BE2C (cell line): ENCODE data around the gene KIF14.

Experiments used
- DNase-seq: peaks from one replicate; pipeline ENCODE4 v3.0.0-alpha.2; 2020
- H3K27me3 ChIP-seq: fragments of 250-450 bp; sonication (Bioruptor Pico); 2 replicates; pipeline ENCODE4 v1.5.1; 2020; ENCODE audit warnings: mild to moderate bottlenecking
- H3K36me3 ChIP-seq: fragments of 250-450 bp; sonication (Bioruptor Pico); 2 replicates; pipeline ENCODE4 v1.5.1; 2020; ENCODE audit warnings: mild to moderate bottlenecking
- H3K4me1 ChIP-seq: fragments of 250-450 bp; sonication (Bioruptor Pico); 2 replicates; pipeline ENCODE4 v1.5.1; 2020
- H3K4me3 ChIP-seq: 2 replicates; pipeline ENCODE4 v1.5.1; 2011; ENCODE audit warnings: low read depth, low read length
- H3K9me3 ChIP-seq: fragments of 250-450 bp; sonication (Bioruptor Pico); 2 replicates; pipeline ENCODE4 v1.5.1; 2020
- TF ChIP-seq, protein P1 (sequence below): IDR thresholded peaks from 2 replicates; pipeline ENCODE4 v1.5.1; 2012; ENCODE audit warnings: mild to moderate bottlenecking, low read depth, low read length

KIF14 gene

GRCh38 chr1:200628223-200628881 is 7.8 kb upstream of the KIF14 start:
- no peaks in the 10 kb centered on the region for H3K9me3 ChIP-seq
- TF ChIP-seq, protein P1, sequence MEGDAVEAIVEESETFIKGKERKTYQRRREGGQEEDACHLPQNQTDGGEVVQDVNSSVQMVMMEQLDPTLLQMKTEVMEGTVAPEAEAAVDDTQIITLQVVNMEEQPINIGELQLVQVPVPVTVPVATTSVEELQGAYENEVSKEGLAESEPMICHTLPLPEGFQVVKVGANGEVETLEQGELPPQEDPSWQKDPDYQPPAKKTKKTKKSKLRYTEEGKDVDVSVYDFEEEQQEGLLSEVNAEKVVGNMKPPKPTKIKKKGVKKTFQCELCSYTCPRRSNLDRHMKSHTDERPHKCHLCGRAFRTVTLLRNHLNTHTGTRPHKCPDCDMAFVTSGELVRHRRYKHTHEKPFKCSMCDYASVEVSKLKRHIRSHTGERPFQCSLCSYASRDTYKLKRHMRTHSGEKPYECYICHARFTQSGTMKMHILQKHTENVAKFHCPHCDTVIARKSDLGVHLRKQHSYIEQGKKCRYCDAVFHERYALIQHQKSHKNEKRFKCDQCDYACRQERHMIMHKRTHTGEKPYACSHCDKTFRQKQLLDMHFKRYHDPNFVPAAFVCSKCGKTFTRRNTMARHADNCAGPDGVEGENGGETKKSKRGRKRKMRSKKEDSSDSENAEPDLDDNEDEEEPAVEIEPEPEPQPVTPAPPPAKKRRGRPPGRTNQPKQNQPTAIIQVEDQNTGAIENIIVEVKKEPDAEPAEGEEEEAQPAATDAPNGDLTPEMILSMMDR: no peak
- no peak for DNase-seq
- H3K4me1 ChIP-seq: 0 out of 2 replicates have a peak, but pooled peaks cover 3% of the 10 kb centered on the region
- H3K27me3 ChIP-seq: no peaks in the 10 kb centered on the region
- H3K4me3 ChIP-seq: no peak overlapping the region
- no peaks in the 10 kb centered on the region for H3K36me3 ChIP-seq

- TF ChIP-seq, protein P1: no peak
- DNase-seq: no peak
- H3K9me3 ChIP-seq: no peaks in the 10 kb centered on the region
- H3K36me3 ChIP-seq: no peaks in the 10 kb centered on the region
- H3K27me3 ChIP-seq: no peaks in the 10 kb centered on the region
- H3K4me1 ChIP-seq: 0 out of 2 replicates have a peak, but pooled peaks cover 3% of the 10 kb centered on the region
- no peak overlapping the region for H3K4me3 ChIP-seq
These were observed 7.1 kb upstream of the KIF14 start for GRCh38 chr1:200627575-200628222.

- Histone ChIP-seq H3K27me3 (no peaks in the 10 kb centered on the region), H3K36me3 (no peaks in the 10 kb centered on the region), H3K4me1 (0 out of 2 replicates have a peak, but pooled peaks cover 3% of the 10 kb centered on the region), H3K4me3 (no peak overlapping the region), H3K9me3 (no peaks in the 10 kb centered on the region)
- TF ChIP-seq, protein P1: no peak
- no peak for DNase-seq
These were observed 6.4 kb upstream of the KIF14 start for GRCh38 chr1:200626853-200627534.

DNA sequence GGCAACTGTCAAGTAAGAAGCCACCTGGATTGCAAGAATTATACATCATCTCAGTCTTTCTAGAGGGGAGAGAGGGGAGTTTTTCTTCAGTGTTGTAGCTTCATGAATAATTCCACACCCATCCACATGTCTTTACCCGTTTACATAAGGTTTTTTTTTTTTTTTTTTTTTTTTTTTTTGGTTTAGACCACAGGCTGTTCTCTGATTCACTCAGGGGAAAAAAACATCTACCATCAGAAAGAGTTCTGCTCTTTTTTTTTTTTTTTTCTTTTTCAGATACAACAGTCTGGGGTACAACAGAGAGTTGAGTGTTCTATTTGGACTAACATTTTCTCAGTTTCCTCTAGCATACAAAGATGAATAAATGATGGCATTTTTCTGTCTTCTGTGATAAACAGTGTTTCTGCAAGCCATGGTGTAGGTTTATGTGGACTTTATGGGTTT is 4.9 kb upstream of the KIF14 start:
- H3K4me3 ChIP-seq: no peak overlapping the region
- DNase-seq: no peak
- TF ChIP-seq, protein P1: no peak
- H3K4me1 ChIP-seq: 0 out of 2 replicates have a peak, but pooled peaks cover 3% of the 10 kb centered on the region
- no peaks in the 10 kb centered on the region for H3K27me3 ChIP-seq
- H3K9me3 ChIP-seq: no peaks in the 10 kb centered on the region
- H3K36me3 ChIP-seq: no peaks in the 10 kb centered on the region

DNA sequence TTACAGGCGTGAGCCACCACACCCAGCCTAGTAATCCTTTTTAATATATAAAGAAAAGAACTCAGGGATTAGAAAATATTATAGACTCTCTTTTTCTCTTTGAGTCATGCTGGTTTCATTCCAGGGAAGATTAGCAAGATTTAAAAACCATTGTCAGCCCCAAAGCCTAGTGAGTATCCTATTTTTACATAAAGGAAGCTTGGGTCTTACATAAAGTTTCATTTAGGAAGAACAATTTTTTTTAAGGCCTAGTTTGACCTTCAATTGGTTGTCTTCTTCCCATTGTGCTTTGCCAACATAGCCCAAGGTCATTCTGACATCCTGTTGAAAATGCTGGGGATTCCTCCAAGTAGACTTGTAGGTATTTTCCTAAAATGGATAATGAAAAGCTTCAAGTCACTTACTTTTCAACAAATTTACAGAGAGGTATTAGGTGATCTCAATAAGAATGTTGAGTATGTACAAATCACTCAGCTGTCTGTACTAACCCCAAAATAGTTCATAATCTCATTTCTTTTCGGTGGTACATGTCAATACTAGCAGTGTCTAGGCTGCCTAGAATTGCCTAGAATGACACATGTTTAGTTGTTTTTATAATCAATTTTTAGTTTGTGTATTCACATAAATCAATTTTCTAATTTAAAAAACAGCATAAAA is 4.3 kb upstream of the KIF14 start:
- TF ChIP-seq, protein P1: no peak
- 0 out of 2 replicates have a peak, but pooled peaks cover 3% of the 10 kb centered on the region for H3K4me1 ChIP-seq
- H3K36me3 ChIP-seq: no peaks in the 10 kb centered on the region
- H3K27me3 ChIP-seq: no peaks in the 10 kb centered on the region
- no peak overlapping the region for H3K4me3 ChIP-seq
- no peaks in the 10 kb centered on the region for H3K9me3 ChIP-seq
- DNase-seq: no peak
